Tibial artery (tissue), 4 donors: Measurements from ENCODE around the gene ZNF691.

ENCODE experiments used
- DNase-seq, 2 donors: peaks; one replicate each; pipeline ENCODE4 v3.0.0-alpha.2; 2019
- H3K27ac ChIP-seq, 2 donors: fragments of 200-600 bp; sonication (generic) in 1 of 2; 1 replicate in 1 of 2; 2 replicates in 1 of 2; pipeline ENCODE4 v1.5.1; 2018 to 2019; ENCODE audit warnings: mild to moderate bottlenecking in 1 of 2
- H3K27me3 ChIP-seq, 2 donors: fragments of 200-600 bp; sonication (generic) in 1 of 2; one replicate each; pipeline versions ENCODE4 v1.5.1 to v1.6.0; 2016 to 2019
- H3K36me3 ChIP-seq, 3 donors: fragments of 200-600 bp; sonication (generic) in 2 of 3; one replicate each; pipeline ENCODE4 v1.5.1; 2016 to 2019; ENCODE audit warnings: mild to moderate bottlenecking in 2 of 3
- H3K4me1 ChIP-seq, 4 donors: fragments of 200-600 bp; sonication (generic) in 2 of 4; 1 replicate in 3 of 4; 2 replicates in 1 of 4; pipeline ENCODE4 v1.5.1; 2016 to 2019
- H3K4me3 ChIP-seq, 2 donors: fragments of 200-600 bp; sonication (generic) in 1 of 2; 1 replicate in 1 of 2; 2 replicates in 1 of 2; pipeline ENCODE4 v1.5.1; 2018 to 2019; ENCODE audit warnings: mild to moderate bottlenecking in 2 of 2
- H3K9me3 ChIP-seq, 3 donors: fragments of 200-600 bp; sonication (generic) in 1 of 3; one replicate each; pipeline ENCODE4 v1.5.1; 2016 to 2019
- CTCF ChIP-seq, 2 experiments: fragments of 200-600 bp in 1 of 2; fragments of 450-650 bp in 1 of 2; IDR thresholded peaks; one replicate each; pipeline ENCODE4 v1.5.1; 2017 to 2019; ENCODE audit warnings: antibody characterized with exemption in 2 of 2, mild to moderate bottlenecking in 1 of 2, moderate library complexity in 1 of 2
- intact Hi-C: fragments of 100-400 bp; cut with DNase I; formaldehyde crosslinking; loops from one replicate; pipeline ENCODE4 v1.15.0; 2023; ENCODE audit warnings: low total_unique reads

The ZNF691 gene

DNA sequence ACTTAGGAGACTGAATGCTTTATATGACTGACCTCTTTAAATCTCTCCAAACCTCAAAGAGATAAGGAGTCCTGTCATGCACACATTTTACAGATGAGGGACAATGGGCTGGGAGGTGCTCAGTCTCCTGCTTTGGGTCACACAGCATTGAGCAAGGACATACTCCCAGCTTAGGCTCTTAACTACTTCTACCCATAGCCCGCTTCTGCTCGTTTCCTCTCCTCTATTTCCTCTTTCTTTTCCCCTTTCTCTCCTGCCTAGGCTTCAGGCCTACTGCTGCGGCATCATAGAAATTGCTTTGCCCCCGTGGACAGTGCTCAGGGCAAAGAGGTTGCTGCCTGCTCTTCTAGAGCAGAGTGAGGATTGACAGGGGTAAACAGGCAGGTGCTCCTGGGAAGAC is 12.4 kb upstream of the ZNF691 start:
- no peak for TF ChIP-seq CTCF (IDR thresholded peaks at IDR 0.05)
- Histone ChIP-seq H3K9me3 (no peaks in the 10 kb centered on the region), H3K36me3 (peaks cover 0 to 38% (median 0%) of the 10 kb centered on the region in 3 donors), H3K27me3 (no peaks in the 10 kb centered on the region), H3K4me1 (no peaks in the 10 kb centered on the region), H3K27ac (no peak overlapping the region), H3K4me3 (no peak overlapping the region)
- intact Hi-C loops = no loop called here
- DNase-seq = no peak

GRCh38 chr1:42834803-42835202 is 11.6 kb upstream of the ZNF691 start:
- H3K4me1 ChIP-seq = no peaks in the 10 kb centered on the region
- no peak for TF ChIP-seq CTCF (IDR thresholded peaks at IDR 0.05)
- no peak for DNase-seq
- intact Hi-C loops = no loop called here
- H3K36me3 ChIP-seq = peaks cover 0 to 29% (median 0%) of the 10 kb centered on the region in 3 donors
- H3K27me3 ChIP-seq = no peaks in the 10 kb centered on the region
- no peak overlapping the region for H3K27ac ChIP-seq
- no peaks in the 10 kb centered on the region for H3K9me3 ChIP-seq
- H3K4me3 ChIP-seq = no peak overlapping the region

- Histone ChIP-seq H3K36me3 (peaks cover 0 to 23% (median 0%) of the 10 kb centered on the region in 3 donors), H3K4me3 (no peak overlapping the region), H3K4me1 (no peaks in the 10 kb centered on the region), H3K27me3 (no peaks in the 10 kb centered on the region), H3K27ac (no peak overlapping the region), H3K9me3 (no peaks in the 10 kb centered on the region)
- no peak for DNase-seq
- no peak for TF ChIP-seq CTCF (IDR thresholded peaks at IDR 0.05)
- intact Hi-C loops = no loop called here
Measured at GRCh38 chr1:42835422-42835821, 11.0 kb upstream of the ZNF691 start.

GRCh38 chr1:42837709-42838108 is 8.7 kb upstream of the ZNF691 start:
- H3K4me1 ChIP-seq = no peaks in the 10 kb centered on the region
- H3K27ac ChIP-seq = no peak overlapping the region
- H3K36me3 ChIP-seq = peaks cover 0 to 34% (median 6%) of the 10 kb centered on the region in 3 donors
- H3K4me3 ChIP-seq = no peak overlapping the region
- TF ChIP-seq CTCF (IDR thresholded peaks at IDR 0.05) = no peak
- H3K27me3 ChIP-seq = no peaks in the 10 kb centered on the region
- H3K9me3 ChIP-seq = no peaks in the 10 kb centered on the region
- no peak for DNase-seq
- intact Hi-C loops = no loop called here

DNA sequence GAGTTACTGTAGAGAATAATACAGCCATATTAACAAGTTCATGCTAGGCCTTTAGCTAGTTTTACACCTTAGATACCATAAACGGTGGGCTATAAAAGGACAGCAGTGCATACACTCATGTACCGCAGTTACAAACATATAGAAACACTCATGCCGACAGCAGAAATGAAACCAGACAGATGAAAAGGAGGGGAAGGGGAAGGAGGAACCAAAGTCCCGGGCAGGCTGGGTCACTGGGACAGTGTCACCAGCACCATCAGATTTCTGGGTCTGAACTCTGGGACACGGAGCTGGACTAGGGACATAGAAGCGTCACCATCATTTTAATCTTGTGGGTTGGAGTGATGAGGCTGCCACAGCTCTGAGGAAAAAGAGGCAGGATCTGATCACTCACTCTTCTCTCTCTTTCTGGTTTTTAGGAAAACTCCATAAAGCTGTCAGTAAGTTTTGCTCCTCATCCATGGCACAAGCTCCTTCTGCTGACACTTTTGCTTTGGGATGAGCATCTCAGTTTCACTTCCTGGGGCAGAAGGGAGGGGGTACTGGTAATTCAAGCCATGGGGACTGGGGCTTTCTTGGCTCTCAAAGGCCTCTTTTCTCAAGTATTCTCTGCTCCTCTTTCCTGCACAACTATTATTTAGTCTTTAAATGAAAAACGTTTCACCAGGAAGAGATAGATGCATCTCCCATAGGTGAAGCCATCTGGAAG is 7.8 kb upstream of the ZNF691 start:
- no peak for TF ChIP-seq CTCF (IDR thresholded peaks at IDR 0.05)
- Histone ChIP-seq H3K9me3 (no peaks in the 10 kb centered on the region), H3K27ac (no peak overlapping the region), H3K36me3 (peaks cover 0 to 38% (median 6%) of the 10 kb centered on the region in 3 donors), H3K27me3 (no peaks in the 10 kb centered on the region), H3K4me3 (no peak overlapping the region), H3K4me1 (no peaks in the 10 kb centered on the region)
- no peak for DNase-seq
- intact Hi-C loops = no loop called here
